SKM-1 (cell line): ENCODE data around the gene SPATA9.

Source experiments
- DNase-seq: peaks from one replicate; lab custom pipeline; 2025; ENCODE audit not compliant: unreplicated experiment; lab: John Stamatoyannopoulos, UW

The SPATA9 gene

DNA sequence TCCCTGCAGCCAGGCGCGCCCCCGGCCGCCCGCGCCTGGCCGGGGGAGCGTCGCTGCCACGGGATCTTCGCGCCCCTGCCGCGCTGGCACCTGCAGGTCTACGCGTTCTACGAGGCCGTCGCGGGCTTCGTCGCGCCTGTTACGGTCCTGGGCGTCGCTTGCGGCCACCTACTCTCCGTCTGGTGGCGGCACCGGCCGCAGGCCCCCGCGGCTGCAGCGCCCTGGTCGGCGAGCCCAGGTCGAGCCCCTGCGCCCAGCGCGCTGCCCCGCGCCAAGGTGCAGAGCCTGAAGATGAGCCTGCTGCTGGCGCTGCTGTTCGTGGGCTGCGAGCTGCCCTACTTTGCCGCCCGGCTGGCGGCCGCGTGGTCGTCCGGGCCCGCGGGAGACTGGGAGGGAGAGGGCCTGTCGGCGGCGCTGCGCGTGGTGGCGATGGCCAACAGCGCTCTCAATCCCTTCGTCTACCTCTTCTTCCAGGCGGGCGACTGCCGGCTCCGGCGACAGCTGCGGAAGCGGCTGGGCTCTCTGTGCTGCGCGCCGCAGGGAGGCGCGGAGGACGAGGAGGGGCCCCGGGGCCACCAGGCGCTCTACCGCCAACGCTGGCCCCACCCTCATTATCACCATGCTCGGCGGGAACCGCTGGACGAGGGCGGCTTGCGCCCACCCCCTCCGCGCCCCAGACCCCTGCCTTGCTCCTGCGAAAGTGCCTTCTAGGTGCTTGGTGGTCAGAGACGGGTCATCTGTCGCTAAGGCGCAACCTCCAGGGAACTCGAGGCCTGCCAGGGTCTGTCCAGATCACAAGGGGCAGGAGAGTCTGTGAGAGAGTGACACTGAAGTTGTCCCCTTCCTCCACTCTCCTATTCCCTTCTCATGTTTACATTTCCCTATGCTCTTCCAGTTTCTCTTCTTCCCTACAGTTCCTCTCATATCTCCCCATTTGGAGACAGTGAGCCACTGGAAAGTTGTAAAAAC, 61.6 kb downstream of the SPATA9 start:
- no peak for DNase-seq

DNA sequence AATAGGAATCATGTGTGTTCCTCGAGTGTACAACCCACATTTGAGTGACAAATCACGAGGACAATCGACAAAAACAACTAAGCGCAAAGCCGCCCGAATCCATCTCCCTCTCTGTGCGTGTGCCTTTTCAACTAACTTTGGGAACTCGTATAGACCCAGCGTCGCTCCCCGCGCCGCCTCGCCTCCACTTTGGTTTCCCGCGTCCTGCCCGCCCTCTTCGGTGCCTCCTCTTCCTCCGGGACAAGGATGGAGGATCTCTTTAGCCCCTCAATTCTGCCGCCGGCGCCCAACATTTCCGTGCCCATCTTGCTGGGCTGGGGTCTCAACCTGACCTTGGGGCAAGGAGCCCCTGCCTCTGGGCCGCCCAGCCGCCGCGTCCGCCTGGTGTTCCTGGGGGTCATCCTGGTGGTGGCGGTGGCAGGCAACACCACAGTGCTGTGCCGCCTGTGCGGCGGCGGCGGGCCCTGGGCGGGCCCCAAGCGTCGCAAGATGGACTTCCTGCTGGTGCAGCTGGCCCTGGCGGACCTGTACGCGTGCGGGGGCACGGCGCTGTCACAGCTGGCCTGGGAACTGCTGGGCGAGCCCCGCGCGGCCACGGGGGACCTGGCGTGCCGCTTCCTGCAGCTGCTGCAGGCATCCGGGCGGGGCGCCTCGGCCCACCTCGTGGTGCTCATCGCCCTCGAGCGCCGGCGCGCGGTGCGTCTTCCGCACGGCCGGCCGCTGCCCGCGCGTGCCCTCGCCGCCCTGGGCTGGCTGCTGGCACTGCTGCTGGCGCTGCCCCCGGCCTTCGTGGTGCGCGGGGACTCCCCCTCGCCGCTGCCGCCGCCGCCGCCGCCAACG, 62.5 kb downstream of the SPATA9 start, which contains the start of gene GPR150:
TSS of gene GPR150 (plus strand) at position 58 of the 840 bp plus-strand sequence. CDS start at position 247, 189 bp downstream.
- DNase-seq = no peak

DNA sequence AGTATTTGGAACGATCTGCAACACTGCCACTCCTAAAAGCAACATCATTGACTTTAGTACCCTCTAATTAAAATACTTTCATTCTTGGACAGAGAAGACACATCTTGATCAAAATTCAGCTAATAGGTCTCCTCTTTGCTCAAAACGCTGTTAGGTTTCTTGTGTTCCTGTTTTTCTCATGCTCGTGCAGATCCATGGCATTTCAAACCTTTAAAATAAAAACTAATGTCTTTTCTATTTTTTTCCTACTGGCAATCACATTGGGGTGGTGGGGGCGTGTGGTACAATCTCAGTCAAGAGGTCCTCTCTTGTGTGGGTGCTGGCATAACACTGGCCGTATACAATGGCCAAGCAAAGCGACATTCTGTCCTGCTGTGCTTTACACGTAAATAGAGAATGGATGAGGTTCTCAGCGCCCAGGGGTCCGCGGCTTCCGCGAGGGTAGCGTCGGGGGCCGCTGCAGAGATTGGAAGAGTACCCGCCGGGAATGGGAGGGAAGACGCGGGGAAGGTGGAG, 63.2 kb downstream of the SPATA9 start:
- DNase-seq = no peak

GRCh38 chr5:95619096-95619495, 63.7 kb downstream of the SPATA9 start:
- DNase-seq = no peak

DNA sequence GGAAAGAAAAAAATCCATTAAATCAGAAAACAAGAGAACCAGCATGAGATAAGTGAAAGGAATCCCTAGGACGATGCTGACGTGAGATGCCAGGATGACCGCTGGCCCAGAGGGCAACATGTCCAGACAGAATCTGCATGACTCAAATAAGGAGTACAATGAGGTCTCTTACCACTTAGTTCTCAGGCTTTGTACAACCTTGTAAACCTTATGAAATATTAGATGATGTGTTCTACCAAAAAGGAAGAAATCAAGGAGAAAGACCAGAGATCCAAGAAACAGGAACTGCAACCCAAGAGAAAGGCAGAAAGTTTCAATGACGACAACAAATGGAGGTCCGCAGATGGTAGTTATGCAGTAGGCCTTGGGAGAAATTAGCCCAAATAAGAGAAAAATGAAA, 65.7 kb downstream of the SPATA9 start:
- DNase-seq = no peak

DNA sequence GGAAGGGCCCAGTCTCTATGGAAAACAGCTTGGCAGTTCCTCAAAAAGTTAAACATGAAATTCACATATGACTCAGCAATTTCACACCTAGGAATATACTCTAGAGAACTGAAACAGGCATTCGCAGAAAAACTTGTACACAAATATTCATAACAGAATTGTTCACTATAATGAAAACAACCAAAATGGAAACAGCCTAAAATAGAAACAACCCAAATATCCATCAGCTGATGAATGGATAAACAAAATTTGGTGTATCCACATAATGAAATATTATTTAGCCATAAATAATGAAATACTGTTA, 67.7 kb downstream of the SPATA9 start:
- no peak for DNase-seq

DNA sequence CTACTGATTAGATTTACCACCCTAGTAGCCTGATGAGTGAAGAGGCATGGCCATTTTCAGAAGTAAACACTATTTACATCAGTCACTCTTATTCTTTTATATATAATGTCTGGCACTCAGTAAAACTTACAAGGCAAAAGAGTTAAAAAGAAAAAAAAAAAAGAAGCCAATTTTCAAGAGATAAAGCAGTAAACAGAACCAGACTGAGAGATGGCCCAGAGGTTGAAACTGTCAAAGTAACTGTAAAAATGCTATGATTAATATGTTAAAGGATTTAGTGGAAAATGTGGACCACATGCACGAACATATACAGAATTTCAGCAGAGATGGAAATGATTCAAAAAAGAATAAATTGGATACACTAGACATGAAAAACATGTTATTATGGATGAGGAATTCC, 69.3 kb downstream of the SPATA9 start:
- no peak for DNase-seq

- no peak for DNase-seq
These were observed 71.4 kb downstream of the SPATA9 start for GRCh38 chr5:95611396-95611795.

- DNase-seq = no peak
These were observed 72.2 kb downstream of the SPATA9 start for GRCh38 chr5:95610546-95610945.

DNA sequence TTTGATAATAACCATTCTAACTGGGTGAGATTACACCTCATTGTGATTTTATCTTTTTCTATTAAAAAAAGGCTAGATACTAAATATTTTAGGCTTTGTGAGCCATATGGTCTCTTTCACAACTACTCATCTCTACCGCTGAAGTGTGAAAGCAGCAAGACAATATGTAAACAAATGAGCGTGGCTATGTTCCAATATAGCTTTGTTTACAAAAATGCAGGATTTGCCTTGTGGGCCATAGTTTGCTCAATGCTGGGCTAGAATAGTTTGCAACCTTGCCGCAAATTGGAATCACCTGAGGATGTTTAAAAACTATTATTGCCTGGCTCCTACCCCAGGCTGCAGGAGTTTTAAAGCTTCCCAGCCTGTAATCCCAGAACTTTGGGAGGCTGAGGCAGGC, 73.1 kb downstream of the SPATA9 start:
- DNase-seq = no peak
